DND-41 (cell line): ENCODE results near the gene LYST.

Experiments
- ATAC-seq: fragments of 200-7000 bp; cut with Tn5 transposase; 3 replicates; pipeline ENCODE4 v1.9.1; 2021; ENCODE audit warnings: low read depth; ENCODE audit not compliant: insufficient read depth
- DNase-seq: peaks from one replicate; pipeline ENCODE4 v3.0.0-alpha.2; 2020
- H2AFZ ChIP-seq: 2 replicates; pipeline ENCODE4 v1.6.0; 2012; ENCODE audit warnings: low read depth, low read length
- H3K27ac ChIP-seq: 2 replicates; pipeline ENCODE4 v1.5.1; 2012; ENCODE audit warnings: low read length, inconsistent platforms
- H3K27me3 ChIP-seq: fragments of 200-600 bp; sonication (generic); 2 replicates; pipeline ENCODE4 v1.6.0; 2012; ENCODE audit warnings: low read length, mild to moderate bottlenecking, inconsistent platforms; ENCODE audit not compliant: insufficient read depth, poor library complexity
- H3K36me3 ChIP-seq: 2 replicates; pipeline ENCODE4 v1.5.1; 2012; ENCODE audit warnings: low read length, inconsistent platforms; ENCODE audit not compliant: insufficient read depth
- H3K4me1 ChIP-seq: 2 replicates; pipeline ENCODE4 v1.5.1; 2012; ENCODE audit warnings: mild to moderate bottlenecking, low read length; ENCODE audit not compliant: insufficient read depth
- H3K4me2 ChIP-seq: 2 replicates; pipeline ENCODE4 v1.6.0; 2012; ENCODE audit warnings: mild to moderate bottlenecking, moderate library complexity, low read length, inconsistent platforms; ENCODE audit not compliant: insufficient read depth
- H3K4me3 ChIP-seq, 2 experiments: fragments of 200-600 bp in 1 of 2; shearing (Covaris generic) in 1 of 2; 2 replicates each; pipeline ENCODE4 v1.5.1; 2012 to 2016; ENCODE audit warnings: inconsistent platforms in 2 of 2, low read length in 2 of 2, mild to moderate bottlenecking in 2 of 2, low read depth in 1 of 2, moderate library complexity in 1 of 2
- H3K79me2 ChIP-seq: 2 replicates; pipeline ENCODE4 v1.6.0; 2012; ENCODE audit warnings: low read length, inconsistent platforms; ENCODE audit not compliant: insufficient read depth
- H3K9ac ChIP-seq: 2 replicates; pipeline ENCODE4 v1.6.0; 2012; ENCODE audit warnings: low read depth, mild to moderate bottlenecking, inconsistent platforms, low read length, moderate library complexity
- H3K9me3 ChIP-seq: 2 replicates; pipeline ENCODE4 v1.5.1; 2012; ENCODE audit warnings: low read length, moderate library complexity, mild to moderate bottlenecking, inconsistent platforms; ENCODE audit not compliant: insufficient read depth, severe bottlenecking
- H4K20me1 ChIP-seq: 2 replicates; pipeline ENCODE4 v1.6.0; 2012; ENCODE audit warnings: low read length; ENCODE audit not compliant: insufficient read depth
- CTCF ChIP-seq: IDR thresholded peaks from 2 replicates; pipeline ENCODE4 v1.5.1; 2012; ENCODE audit warnings: borderline replicate concordance, low read length, moderate library complexity, mild to moderate bottlenecking; ENCODE audit not compliant: poor library complexity, severe bottlenecking; ENCODE audit errors: extremely low read depth
- EZH2 ChIP-seq: IDR thresholded peaks from 3 replicates; pipeline ENCODE4 v1.6.1; 2012; ENCODE audit warnings: borderline replicate concordance, low read depth, mild to moderate bottlenecking, moderate library complexity, low read length, inconsistent platforms; ENCODE audit not compliant: severe bottlenecking

Gene LYST

GRCh38 chr1:235818632-235819136, 48.0 kb downstream of the LYST start:
- Histone ChIP-seq H3K36me3 (no peaks in the 10 kb centered on the region), H3K27ac (no peak overlapping the region), H4K20me1 (no peaks in the 10 kb centered on the region), H2AFZ (no peak overlapping the region), H3K9ac (no peak overlapping the region), H3K27me3 (peaks cover 3% of the 10 kb centered on the region), H3K4me1 (no peaks in the 10 kb centered on the region), H3K4me3 (no peak overlapping the region), H3K79me2 (no peaks in the 10 kb centered on the region), H3K4me2 (no peak overlapping the region), H3K9me3 (no peaks in the 10 kb centered on the region)
- TF ChIP-seq CTCF (no peak), EZH2 (no peak)
- DNase-seq (no peak), ATAC-seq (no peak)

- DNase-seq (no peak), ATAC-seq (no peak)
- Histone ChIP-seq H3K9me3 (no peaks in the 10 kb centered on the region), H3K27me3 (peaks cover 3% of the 10 kb centered on the region), H3K9ac (no peak overlapping the region), H3K4me2 (no peak overlapping the region), H3K4me1 (no peaks in the 10 kb centered on the region), H3K27ac (no peak overlapping the region), H3K4me3 (no peak overlapping the region), H2AFZ (no peak overlapping the region), H3K36me3 (no peaks in the 10 kb centered on the region), H4K20me1 (no peaks in the 10 kb centered on the region), H3K79me2 (no peaks in the 10 kb centered on the region)
- TF ChIP-seq EZH2 (no peak), CTCF (no peak)
Observed at GRCh38 chr1:235817101-235817728, 49.5 kb downstream of the LYST start.

GRCh38 chr1:235809688-235810397, 56.9 kb downstream of the LYST start:
- Histone ChIP-seq H2AFZ (no peak overlapping the region), H3K27me3 (peaks cover 8% of the 10 kb centered on the region), H3K9me3 (no peaks in the 10 kb centered on the region), H3K27ac (no peak overlapping the region), H3K9ac (no peak overlapping the region), H3K4me1 (no peaks in the 10 kb centered on the region), H4K20me1 (no peaks in the 10 kb centered on the region), H3K4me2 (no peak overlapping the region), H3K79me2 (no peaks in the 10 kb centered on the region), H3K36me3 (no peaks in the 10 kb centered on the region), H3K4me3 (no peak overlapping the region)
- TF ChIP-seq CTCF, result no peak
- no peak for TF ChIP-seq EZH2
- no peak for DNase-seq
- ATAC-seq, result no peak
